GM12878 (cell line): Measurements from ENCODE around the gene PIERCE2. TPM values are rescaled to one million over a fixed set of nuclear protein-coding genes. Genes with fewer than 3 reads are reported as not detected.

Experiments used
- ATF7 ChIP-seq: fragments of 450-650 bp; IDR thresholded peaks from 2 replicates; pipeline ENCODE4 v1.6.1; 2016; ENCODE audit warnings: low read depth, mild to moderate bottlenecking
- E4F1 ChIP-seq: fragments of 450-650 bp; IDR thresholded peaks from 2 replicates; pipeline ENCODE4 v1.6.1; 2018; ENCODE audit warnings: borderline replicate concordance, mild to moderate bottlenecking; ENCODE audit not compliant: partially characterized antibody
- EP300 ChIP-seq, 2 experiments: fragments of 150-350 bp in 1 of 2; IDR thresholded peaks; 2 replicates each; pipeline ENCODE4 v1.6.1; 2011 to 2012; ENCODE audit warnings: low read depth in 2 of 2, low read length in 2 of 2, borderline replicate concordance in 1 of 2, improper control_type of control experiment in 1 of 2, inconsistent platforms in 1 of 2; ENCODE audit not compliant: control insufficient read depth in 1 of 2
- LARP7 ChIP-seq: fragments of 450-650 bp; IDR thresholded peaks from 2 replicates; pipeline ENCODE4 v1.6.1; 2017; ENCODE audit warnings: mild to moderate bottlenecking
- NRF1 ChIP-seq: conservative IDR thresholded peaks from 2 replicates; pipeline ENCODE4 v1.6.1; 2011; ENCODE audit warnings: mild to moderate bottlenecking, low read depth, low read length, improper control_type of control experiment
- RAD51 ChIP-seq: fragments of 450-650 bp; IDR thresholded peaks from 2 replicates; pipeline ENCODE4 v1.6.1; 2016; ENCODE audit warnings: moderate library complexity, mild to moderate bottlenecking, inconsistent platforms
- SIN3A ChIP-seq: IDR thresholded peaks from 2 replicates; pipeline ENCODE4 v1.6.1; 2012; ENCODE audit warnings: low read depth, low read length, improper control_type of control experiment
- SRF ChIP-seq, 2 experiments: IDR thresholded peaks; 2 replicates each; pipeline ENCODE4 v1.6.1; 2011; ENCODE audit warnings: low read depth in 2 of 2, low read length in 2 of 2, mild to moderate bottlenecking in 1 of 2, moderate library complexity in 1 of 2
- STAT1 ChIP-seq: fragments of 450-650 bp; conservative IDR thresholded peaks from 2 replicates; pipeline ENCODE4 v1.6.1; 2014; ENCODE audit warnings: antibody characterized with exemption, mild to moderate bottlenecking
- ZBTB40 ChIP-seq: fragments of 450-650 bp; IDR thresholded peaks from 2 replicates; pipeline ENCODE4 v1.6.1; 2016; ENCODE audit warnings: mild to moderate bottlenecking, moderate library complexity, borderline replicate concordance
- ZNF217 ChIP-seq: fragments of 450-650 bp; IDR thresholded peaks from 2 replicates; pipeline ENCODE4 v1.6.1; 2017; ENCODE audit warnings: antibody characterized with exemption, mild to moderate bottlenecking
- polyA plus RNA-seq, 11 experiments: library from polyadenylated mRNA; depleted of rRNA in 4 of 11; unstranded in 6 of 11; stranded (reverse) in 5 of 11; fragments of >200 nt; fragmentation: Nextera tagmentation in 4 of 11; fragmentation: Illumina TruSeq in 1 of 11; extraction: Ambion mirVana in 4 of 11; extraction: Trizol in 1 of 11; gene quantifications; 1 replicate in 1 of 11; 2 replicates in 10 of 11; pipeline versions ENCODE4 v1.2.1 to v1.2.3, GENCODE V29; 2011 to 2016; ENCODE audit warnings: inconsistent platforms in 2 of 11, missing spikeins in 2 of 11, low read depth in 1 of 11
- total RNA-seq, 4 experiments: library from RNA; depleted of rRNA in 3 of 4; stranded (reverse); fragments of >200 nt in 3 of 4; fragmentation: Illumina TruSeq in 1 of 4; extraction: Trizol in 1 of 4; gene quantifications; 2 replicates each; pipeline versions ENCODE4 v1.2.1 to v1.2.3, GENCODE V29; 2013 to 2021
- TF ChIP-seq, protein P1 (sequence below): fragments of 450-650 bp; IDR thresholded peaks from 2 replicates; pipeline ENCODE4 v1.6.1; 2018; ENCODE audit warnings: mild to moderate bottlenecking, low read depth, moderate library complexity; ENCODE audit not compliant: partially characterized antibody
- TF ChIP-seq, protein P2 (sequence below), 3 experiments: IDR thresholded peaks in 2 of 3; conservative IDR thresholded peaks in 1 of 3; 2 replicates each; pipeline ENCODE4 v1.5.1; 2011; ENCODE audit warnings: low read depth in 3 of 3, low read length in 3 of 3, mild to moderate bottlenecking in 3 of 3, control low read depth in 2 of 3, moderate library complexity in 2 of 3, inconsistent platforms in 1 of 3, mixed read lengths in 1 of 3; ENCODE audit not compliant: control insufficient read depth in 2 of 3, insufficient read depth in 1 of 3; ENCODE audit errors: extremely low read depth in 1 of 3
- TF ChIP-seq, protein P3 (sequence below): IDR thresholded peaks from 2 replicates; pipeline ENCODE4 v1.6.1; 2012; ENCODE audit warnings: low read depth, low read length, improper control_type of control experiment

Gene PIERCE2
- total and polyA plus RNA-seq, 10 of the 15 experiments (the other 5 are each of a cell fraction or from before 2014, with no cell fraction given) = 0.33 to 1.4 (median 0.89) TPM; not detected in 1

DNA sequence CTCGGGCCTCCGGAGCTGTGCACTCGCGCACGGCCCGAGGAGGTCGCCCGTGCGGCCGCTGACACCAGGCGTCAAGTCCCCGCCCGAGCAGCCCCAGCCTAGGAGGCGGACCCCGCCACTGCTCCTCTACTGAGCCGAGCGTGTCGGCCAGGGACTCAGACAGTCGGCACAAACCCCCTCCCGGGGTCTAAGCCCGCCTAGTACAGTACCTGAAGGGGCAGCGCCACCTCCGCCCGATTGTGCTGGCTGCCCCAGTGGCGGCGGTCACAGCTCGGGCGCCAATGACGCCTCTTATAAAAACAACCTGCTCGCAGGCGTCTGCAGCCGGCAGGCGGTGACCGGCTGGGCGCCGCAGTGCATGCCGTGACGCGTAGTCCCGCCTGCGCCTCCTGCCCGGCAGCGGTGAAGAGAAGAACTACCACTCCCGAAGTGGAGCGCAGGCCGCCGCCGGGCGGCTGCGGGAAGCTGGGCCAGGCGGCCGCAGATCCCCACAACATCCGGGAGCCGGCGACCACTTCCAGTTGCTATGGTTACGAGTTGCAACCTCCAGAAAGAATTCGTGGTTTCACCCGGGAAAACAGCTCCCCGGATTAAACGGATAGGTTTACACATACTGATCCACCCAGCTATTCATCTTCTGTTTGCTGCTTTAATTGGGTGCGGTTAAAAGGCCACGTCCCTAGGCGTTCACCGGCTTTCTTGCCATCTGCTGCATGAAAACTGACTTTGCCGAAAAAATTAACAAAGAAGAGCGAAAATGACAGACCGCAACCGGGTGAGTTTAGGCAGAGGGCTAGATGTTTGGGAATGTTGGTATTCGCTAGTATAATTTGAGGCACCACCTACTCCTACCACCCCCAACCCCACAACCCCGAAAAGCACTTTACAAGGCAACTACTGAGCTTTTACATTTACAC, at the start of gene PIERCE2, which contains the start of gene CCPG1 (continued):
- peak; percentile 69 for TF ChIP-seq ZBTB40
- peak; percentile 32; the same call in 1 of the 2 replicates for TF ChIP-seq NRF1
- TF ChIP-seq, protein P1, sequence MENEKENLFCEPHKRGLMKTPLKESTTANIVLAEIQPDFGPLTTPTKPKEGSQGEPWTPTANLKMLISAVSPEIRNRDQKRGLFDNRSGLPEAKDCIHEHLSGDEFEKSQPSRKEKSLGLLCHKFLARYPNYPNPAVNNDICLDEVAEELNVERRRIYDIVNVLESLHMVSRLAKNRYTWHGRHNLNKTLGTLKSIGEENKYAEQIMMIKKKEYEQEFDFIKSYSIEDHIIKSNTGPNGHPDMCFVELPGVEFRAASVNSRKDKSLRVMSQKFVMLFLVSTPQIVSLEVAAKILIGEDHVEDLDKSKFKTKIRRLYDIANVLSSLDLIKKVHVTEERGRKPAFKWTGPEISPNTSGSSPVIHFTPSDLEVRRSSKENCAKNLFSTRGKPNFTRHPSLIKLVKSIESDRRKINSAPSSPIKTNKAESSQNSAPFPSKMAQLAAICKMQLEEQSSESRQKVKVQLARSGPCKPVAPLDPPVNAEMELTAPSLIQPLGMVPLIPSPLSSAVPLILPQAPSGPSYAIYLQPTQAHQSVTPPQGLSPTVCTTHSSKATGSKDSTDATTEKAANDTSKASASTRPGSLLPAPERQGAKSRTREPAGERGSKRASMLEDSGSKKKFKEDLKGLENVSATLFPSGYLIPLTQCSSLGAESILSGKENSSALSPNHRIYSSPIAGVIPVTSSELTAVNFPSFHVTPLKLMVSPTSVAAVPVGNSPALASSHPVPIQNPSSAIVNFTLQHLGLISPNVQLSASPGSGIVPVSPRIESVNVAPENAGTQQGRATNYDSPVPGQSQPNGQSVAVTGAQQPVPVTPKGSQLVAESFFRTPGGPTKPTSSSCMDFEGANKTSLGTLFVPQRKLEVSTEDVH = no peak
- peak; percentile 37; the same call in 1 of the 2 replicates for TF ChIP-seq ATF7
- no peak for TF ChIP-seq STAT1
- TF ChIP-seq SIN3A = 0 out of 2 replicates have a peak, but pooled peaks have one; percentile 62
- TF ChIP-seq EP300 (IDR thresholded peaks at IDR 0.05; ENCODE audit: borderline replicate concordance in 1 of 2, control insufficient read depth in 1 of 2, low read depth in 2 of 2, low read length in 2 of 2) = peak in 1 of 2 experiments; percentile 60; a peak in 1 of 4 replicates
- TF ChIP-seq LARP7 = peak; percentile 17
- TF ChIP-seq, protein P2, sequence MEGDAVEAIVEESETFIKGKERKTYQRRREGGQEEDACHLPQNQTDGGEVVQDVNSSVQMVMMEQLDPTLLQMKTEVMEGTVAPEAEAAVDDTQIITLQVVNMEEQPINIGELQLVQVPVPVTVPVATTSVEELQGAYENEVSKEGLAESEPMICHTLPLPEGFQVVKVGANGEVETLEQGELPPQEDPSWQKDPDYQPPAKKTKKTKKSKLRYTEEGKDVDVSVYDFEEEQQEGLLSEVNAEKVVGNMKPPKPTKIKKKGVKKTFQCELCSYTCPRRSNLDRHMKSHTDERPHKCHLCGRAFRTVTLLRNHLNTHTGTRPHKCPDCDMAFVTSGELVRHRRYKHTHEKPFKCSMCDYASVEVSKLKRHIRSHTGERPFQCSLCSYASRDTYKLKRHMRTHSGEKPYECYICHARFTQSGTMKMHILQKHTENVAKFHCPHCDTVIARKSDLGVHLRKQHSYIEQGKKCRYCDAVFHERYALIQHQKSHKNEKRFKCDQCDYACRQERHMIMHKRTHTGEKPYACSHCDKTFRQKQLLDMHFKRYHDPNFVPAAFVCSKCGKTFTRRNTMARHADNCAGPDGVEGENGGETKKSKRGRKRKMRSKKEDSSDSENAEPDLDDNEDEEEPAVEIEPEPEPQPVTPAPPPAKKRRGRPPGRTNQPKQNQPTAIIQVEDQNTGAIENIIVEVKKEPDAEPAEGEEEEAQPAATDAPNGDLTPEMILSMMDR (IDR thresholded peaks at IDR 0.05 in 2 of 3, conservative IDR thresholded peaks at IDR 0.05 in 1 of 3; ENCODE audit: control insufficient read depth in 2 of 3, extremely low read depth in 1 of 3, insufficient read depth in 1 of 3, low read depth in 3 of 3, low read length in 3 of 3) = peak; percentile 58 to 73 (median 64)
- TF ChIP-seq, protein P3, sequence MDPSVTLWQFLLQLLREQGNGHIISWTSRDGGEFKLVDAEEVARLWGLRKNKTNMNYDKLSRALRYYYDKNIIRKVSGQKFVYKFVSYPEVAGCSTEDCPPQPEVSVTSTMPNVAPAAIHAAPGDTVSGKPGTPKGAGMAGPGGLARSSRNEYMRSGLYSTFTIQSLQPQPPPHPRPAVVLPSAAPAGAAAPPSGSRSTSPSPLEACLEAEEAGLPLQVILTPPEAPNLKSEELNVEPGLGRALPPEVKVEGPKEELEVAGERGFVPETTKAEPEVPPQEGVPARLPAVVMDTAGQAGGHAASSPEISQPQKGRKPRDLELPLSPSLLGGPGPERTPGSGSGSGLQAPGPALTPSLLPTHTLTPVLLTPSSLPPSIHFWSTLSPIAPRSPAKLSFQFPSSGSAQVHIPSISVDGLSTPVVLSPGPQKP = no peak
- no peak for TF ChIP-seq SRF (IDR thresholded peaks at IDR 0.05; ENCODE audit: low read depth in 2 of 2, low read length in 2 of 2)
- TF ChIP-seq E4F1 = no peak
- TF ChIP-seq RAD51 = no peak
- no peak for TF ChIP-seq ZNF217
